Epithelial cell of esophagus (primary cell): ENCODE data around the gene MSH2.

Source experiments
- DNase-seq: peaks from one replicate; pipeline ENCODE4 v3.0.0; 2010; ENCODE audit warnings: low read depth
- H3K4me3 ChIP-seq: 2 replicates; pipeline ENCODE4 v1.5.1; 2011; ENCODE audit warnings: mild to moderate bottlenecking, low read length, control low read depth
- TF ChIP-seq, protein P1 (sequence below): IDR thresholded peaks from 2 replicates; pipeline ENCODE4 v1.5.1; 2011; ENCODE audit warnings: low read depth, mild to moderate bottlenecking, low read length, control low read depth, inconsistent platforms; ENCODE audit not compliant: insufficient read depth; ENCODE audit errors: missing control alignments

Gene MSH2

DNA sequence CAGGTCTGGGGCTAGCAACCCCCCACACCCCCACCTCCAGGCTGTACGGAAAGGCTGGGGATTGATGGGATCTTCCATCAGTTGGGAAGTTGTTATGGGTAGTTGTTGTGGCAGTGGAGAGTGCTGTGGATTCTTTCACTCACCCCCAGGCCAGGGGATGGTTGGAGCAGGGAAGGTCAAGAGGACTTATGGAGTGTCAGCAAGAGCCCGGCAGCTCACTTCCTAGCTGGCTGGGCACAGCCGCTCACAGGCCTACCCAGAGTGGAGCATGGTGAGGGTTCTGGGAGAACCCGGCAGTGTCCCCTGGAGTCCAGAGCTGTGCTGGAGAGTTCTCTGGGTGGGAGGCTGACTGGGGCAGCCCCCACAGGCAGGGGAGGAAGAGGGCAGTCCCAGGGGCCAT is 122.2 kb downstream of the MSH2 start:
- no peak for DNase-seq

GRCh38 chr2:47528455-47528854 is 125.5 kb downstream of the MSH2 start:
- no peak overlapping the region for H3K4me3 ChIP-seq
- TF ChIP-seq, protein P1, sequence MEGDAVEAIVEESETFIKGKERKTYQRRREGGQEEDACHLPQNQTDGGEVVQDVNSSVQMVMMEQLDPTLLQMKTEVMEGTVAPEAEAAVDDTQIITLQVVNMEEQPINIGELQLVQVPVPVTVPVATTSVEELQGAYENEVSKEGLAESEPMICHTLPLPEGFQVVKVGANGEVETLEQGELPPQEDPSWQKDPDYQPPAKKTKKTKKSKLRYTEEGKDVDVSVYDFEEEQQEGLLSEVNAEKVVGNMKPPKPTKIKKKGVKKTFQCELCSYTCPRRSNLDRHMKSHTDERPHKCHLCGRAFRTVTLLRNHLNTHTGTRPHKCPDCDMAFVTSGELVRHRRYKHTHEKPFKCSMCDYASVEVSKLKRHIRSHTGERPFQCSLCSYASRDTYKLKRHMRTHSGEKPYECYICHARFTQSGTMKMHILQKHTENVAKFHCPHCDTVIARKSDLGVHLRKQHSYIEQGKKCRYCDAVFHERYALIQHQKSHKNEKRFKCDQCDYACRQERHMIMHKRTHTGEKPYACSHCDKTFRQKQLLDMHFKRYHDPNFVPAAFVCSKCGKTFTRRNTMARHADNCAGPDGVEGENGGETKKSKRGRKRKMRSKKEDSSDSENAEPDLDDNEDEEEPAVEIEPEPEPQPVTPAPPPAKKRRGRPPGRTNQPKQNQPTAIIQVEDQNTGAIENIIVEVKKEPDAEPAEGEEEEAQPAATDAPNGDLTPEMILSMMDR = no peak
- no peak for DNase-seq

More for the DNA sequence above, 122.2 kb downstream of the MSH2 start:
- no peak overlapping the region for H3K4me3 ChIP-seq
- TF ChIP-seq, protein P1 = no peak

DNA sequence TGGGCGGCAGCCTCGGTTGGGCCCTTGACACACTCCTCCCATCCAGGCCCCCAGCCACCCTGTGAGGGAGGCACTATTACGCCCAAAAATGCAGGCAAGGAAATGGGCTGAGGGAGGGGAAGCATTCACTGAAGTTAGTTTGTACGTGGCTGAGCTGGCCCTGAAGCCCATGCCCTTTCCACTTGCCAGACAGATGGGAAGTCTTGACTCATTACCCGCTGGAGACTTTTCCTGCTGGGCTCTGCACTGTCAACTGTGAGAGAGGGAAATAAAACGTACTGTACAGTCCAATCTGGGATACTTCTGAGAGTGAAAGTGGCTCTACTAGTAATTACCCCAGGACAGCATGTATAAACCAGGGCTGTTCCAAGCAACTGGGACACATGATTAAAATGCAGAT is 125.9 kb downstream of the MSH2 start:
- DNase-seq = no peak

DNA sequence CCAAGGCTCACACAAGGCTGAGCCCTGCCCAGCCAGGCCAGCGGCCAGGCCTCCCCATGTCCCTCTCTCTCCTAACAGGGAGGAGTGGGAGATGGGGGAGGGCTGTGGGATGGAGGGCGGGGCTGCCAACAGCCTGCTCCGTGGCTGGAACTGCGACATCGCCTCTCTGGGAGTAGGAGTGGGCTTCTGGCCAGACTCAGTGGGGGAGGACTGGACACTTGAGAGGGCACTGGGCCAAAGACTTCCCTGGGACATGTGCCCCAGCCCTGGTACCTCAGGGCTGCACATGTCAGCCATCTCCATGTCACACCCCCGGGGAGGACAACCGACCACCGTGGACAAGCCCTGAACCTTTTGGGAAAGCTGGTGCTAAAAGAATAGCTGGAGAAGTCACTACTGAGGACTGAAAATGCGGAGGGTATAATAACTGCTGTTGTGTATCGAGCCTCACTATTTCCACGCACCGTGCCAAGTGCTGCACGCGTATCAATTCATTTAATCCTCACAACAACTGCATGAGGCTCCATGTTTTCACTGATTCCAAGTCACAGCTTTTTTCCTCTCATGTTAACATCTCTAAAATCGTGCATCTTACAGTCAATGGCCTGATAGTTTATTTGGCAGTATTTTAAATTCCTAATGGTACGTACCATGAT is 127.3 kb downstream of the MSH2 start:
- no peak overlapping the region for H3K4me3 ChIP-seq
- TF ChIP-seq, protein P1 = no peak
- no peak for DNase-seq

More for the DNA sequence above, 125.9 kb downstream of the MSH2 start:
- H3K4me3 ChIP-seq = no peak overlapping the region
- TF ChIP-seq, protein P1 = no peak

GRCh38 chr2:47531378-47532042 is 128.6 kb downstream of the MSH2 start:
- TF ChIP-seq, protein P1 = no peak
- no peak for DNase-seq
- H3K4me3 ChIP-seq = no peak overlapping the region
